ENCODE results near the gene PALM. TPM values are rescaled to one million over a fixed set of nuclear protein-coding genes. Genes with fewer than 3 reads are reported as not detected.

Gene PALM
- total RNA-seq, 2 donors from 2014 or later: 3.9 to 13.5 TPM

- intact Hi-C loops (cut with DNase I): no loop called here
- Histone ChIP-seq H3K9ac (ENCODE audit: low read depth in 2 of 2, low read length in 2 of 2) (no peak overlapping the region), H3K27me3 (no peaks in the 10 kb centered on the region), H3K4me1 (no peaks in the 10 kb centered on the region), H3K4me3 (no peak overlapping the region), H3K36me3 (no peaks in the 10 kb centered on the region), H3K27ac (no peak overlapping the region), H3K9me3 (no peaks in the 10 kb centered on the region)
- TF ChIP-seq, protein P1, sequence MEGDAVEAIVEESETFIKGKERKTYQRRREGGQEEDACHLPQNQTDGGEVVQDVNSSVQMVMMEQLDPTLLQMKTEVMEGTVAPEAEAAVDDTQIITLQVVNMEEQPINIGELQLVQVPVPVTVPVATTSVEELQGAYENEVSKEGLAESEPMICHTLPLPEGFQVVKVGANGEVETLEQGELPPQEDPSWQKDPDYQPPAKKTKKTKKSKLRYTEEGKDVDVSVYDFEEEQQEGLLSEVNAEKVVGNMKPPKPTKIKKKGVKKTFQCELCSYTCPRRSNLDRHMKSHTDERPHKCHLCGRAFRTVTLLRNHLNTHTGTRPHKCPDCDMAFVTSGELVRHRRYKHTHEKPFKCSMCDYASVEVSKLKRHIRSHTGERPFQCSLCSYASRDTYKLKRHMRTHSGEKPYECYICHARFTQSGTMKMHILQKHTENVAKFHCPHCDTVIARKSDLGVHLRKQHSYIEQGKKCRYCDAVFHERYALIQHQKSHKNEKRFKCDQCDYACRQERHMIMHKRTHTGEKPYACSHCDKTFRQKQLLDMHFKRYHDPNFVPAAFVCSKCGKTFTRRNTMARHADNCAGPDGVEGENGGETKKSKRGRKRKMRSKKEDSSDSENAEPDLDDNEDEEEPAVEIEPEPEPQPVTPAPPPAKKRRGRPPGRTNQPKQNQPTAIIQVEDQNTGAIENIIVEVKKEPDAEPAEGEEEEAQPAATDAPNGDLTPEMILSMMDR (IDR thresholded peaks at IDR 0.05): no peak
- no peak for DNase-seq
Observed at GRCh38 chr19:791567-792305, 83.0 kb downstream of the PALM start.

GRCh38 chr19:792306-792885 is 83.7 kb downstream of the PALM start:
- Histone ChIP-seq H3K4me3 (no peak overlapping the region), H3K27ac (no peak overlapping the region), H3K36me3 (no peaks in the 10 kb centered on the region), H3K9ac (ENCODE audit: low read depth in 2 of 2, low read length in 2 of 2) (no peak overlapping the region), H3K9me3 (no peaks in the 10 kb centered on the region), H3K27me3 (no peaks in the 10 kb centered on the region), H3K4me1 (no peaks in the 10 kb centered on the region)
- no peak for DNase-seq
- TF ChIP-seq, protein P1 (IDR thresholded peaks at IDR 0.05): no peak
- intact Hi-C loops (cut with DNase I): no loop called here

GRCh38 chr19:793806-794205 is 85.1 kb downstream of the PALM start:
- no peaks in the 10 kb centered on the region for H3K4me1 ChIP-seq
- no peak overlapping the region for H3K4me3 ChIP-seq
- H3K9me3 ChIP-seq: no peaks in the 10 kb centered on the region
- intact Hi-C loops (cut with DNase I): no loop called here
- no peak for DNase-seq
- TF ChIP-seq, protein P1 (IDR thresholded peaks at IDR 0.05): no peak
- no peak overlapping the region for H3K9ac ChIP-seq (ENCODE audit: low read depth in 2 of 2, low read length in 2 of 2)
- no peak overlapping the region for H3K27ac ChIP-seq
- no peaks in the 10 kb centered on the region for H3K27me3 ChIP-seq
- no peaks in the 10 kb centered on the region for H3K36me3 ChIP-seq

DNA sequence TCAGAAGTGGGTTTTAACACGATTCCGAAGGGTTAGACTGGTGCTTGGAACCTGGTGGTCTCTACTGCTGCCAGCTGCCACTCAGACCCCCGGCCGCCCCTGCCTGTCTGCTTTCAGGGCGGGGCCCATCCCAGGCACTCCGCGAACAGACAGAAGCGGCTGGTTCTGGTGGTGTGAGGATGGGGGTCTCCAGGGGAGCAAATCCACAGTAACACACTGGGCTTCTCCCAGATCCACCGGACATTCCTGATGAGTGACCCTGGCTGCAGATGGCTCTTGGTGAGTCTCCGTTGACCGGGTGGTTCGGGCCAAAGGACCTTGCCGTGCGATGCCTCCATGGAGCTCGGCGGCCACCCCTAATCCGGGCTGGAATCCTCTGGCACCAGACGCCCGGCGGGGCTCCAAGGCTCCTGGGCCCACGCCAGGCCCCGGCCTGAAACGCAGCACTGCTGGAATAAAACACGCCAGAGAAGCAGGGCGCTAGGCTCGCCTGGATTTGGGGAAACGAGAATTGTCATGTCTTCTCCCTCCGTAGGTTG is 86.4 kb downstream of the PALM start:
- no peak overlapping the region for H3K27ac ChIP-seq
- peaks cover 12% of the 10 kb centered on the region for H3K4me1 ChIP-seq
- no peaks in the 10 kb centered on the region for H3K9me3 ChIP-seq
- H3K4me3 ChIP-seq: no peak overlapping the region
- no peaks in the 10 kb centered on the region for H3K36me3 ChIP-seq
- peak; percentile 38 for DNase-seq
- TF ChIP-seq, protein P1 (IDR thresholded peaks at IDR 0.05): no peak
- intact Hi-C loops (cut with DNase I): no loop called here
- peak overlapping the region in 1 of 2 donors; percentile 12 for H3K9ac ChIP-seq (ENCODE audit: low read depth in 2 of 2, low read length in 2 of 2)
- H3K27me3 ChIP-seq: no peaks in the 10 kb centered on the region

DNA sequence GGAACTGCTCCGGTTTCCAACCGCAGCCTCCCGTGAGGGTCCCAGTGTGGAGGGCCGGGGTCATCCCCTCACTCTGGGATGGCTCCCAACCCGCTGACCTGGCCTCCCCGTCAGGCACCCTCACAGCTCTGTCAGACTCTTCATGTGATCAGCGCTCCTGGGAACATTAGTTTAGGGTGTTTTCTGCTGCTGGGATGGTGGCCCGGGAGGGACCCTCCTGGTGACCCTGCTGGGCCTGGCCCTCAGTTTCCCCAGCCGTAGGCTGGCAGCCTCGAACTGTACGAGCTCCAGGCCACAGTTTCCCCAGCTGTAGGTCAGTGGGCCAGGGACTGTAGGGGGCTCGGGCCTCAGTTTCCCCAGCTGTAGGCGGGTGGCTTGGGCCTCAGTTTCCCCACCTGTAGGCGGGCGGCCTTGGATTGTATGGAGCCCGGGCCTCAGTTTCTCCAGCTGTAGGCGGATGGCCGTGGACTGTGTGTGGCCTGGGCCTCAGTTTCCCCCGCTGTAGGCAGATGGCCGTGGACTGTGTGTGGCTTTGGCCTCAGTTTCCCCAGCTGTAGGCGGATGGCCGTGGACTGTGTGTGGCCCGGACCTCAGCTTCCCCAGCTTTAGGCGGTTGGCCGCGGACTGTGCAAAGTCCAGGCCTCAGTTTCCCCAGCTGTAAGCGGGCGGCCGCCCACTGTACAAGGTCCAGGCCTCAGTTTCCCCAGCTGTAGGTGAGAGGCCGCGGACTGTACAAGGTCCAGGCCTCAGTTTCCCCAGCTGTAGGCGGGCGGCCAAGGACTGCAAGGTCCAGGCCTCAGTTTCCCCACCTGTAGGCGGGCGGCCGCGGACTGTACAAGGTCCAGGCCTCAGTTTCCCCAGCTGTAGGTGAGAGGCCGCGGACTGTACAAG is 87.2 kb downstream of the PALM start:
- intact Hi-C loops (cut with DNase I): no loop called here
- H3K36me3 ChIP-seq: no peaks in the 10 kb centered on the region
- DNase-seq: peak; percentile 26

More for the DNA sequence above, 87.2 kb downstream of the PALM start:
- Histone ChIP-seq H3K27ac (no peak overlapping the region), H3K27me3 (no peaks in the 10 kb centered on the region), H3K9ac (ENCODE audit: low read depth in 2 of 2, low read length in 2 of 2) (peak overlapping the region; percentile 51 to 63), H3K4me3 (peak overlapping the region; percentile 65), H3K4me1 (peaks cover 20% of the 10 kb centered on the region), H3K9me3 (no peaks in the 10 kb centered on the region)
- TF ChIP-seq, protein P1 (IDR thresholded peaks at IDR 0.05): no peak

Measured in colonic mucosa (tissue), 4 donors.